GM10248 (cell line): Measurements from ENCODE around the gene FAM114A1.

Experiments used
- CTCF ChIA-PET: fragments of 300-600 bp; sonication (Branson Sonifier 250); formaldehyde crosslinking; extraction: SDS; loops from one replicate; lab custom pipeline; 2021; ENCODE audit warnings: antibody characterized with exemption; lab: Yijun Ruan, JAX
- POLR2A ChIA-PET: fragments of 350-650 bp; sonication (Branson Sonifier 250); formaldehyde crosslinking; extraction: SDS; loops from one replicate; lab custom pipeline; 2020; ENCODE audit warnings: antibody characterized with exemption; lab: Yijun Ruan, JAX
- DNase-seq: peaks from one replicate; pipeline ENCODE4 v3.0.0; 2012; ENCODE audit errors: extremely low spot score
- TF ChIP-seq, protein P1 (sequence below): IDR thresholded peaks from 2 replicates; pipeline ENCODE4 v1.5.1; 2012; ENCODE audit warnings: mild to moderate bottlenecking, low read depth; ENCODE audit errors: extremely low read depth, missing control alignments, control extremely low read depth

The FAM114A1 gene

DNA sequence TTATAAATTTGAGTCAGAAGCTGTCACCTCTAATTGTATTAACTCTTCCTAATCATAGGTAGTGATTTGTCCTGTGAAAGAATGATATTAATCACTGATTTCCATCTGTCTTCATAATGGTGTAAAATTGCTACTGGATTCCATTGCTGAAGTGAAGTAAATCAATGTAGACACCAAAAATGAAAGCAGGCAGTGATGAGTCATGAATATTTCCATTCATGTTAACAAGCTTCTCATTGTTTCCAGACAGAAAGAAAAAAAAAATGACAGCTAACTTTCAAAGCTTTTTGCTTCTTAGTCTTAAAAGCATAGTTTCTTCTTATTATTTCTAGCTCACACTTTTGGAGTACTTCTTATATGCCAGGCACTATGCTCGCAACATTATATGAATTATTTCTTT, 21.5 kb downstream of the FAM114A1 start:
- POLR2A ChIA-PET, result interaction anchor here (0.6 kb wide), 1 partner anchor 1315 kb away, joined by 3 read pairs; no protein-coding TSS in a partner anchor
- TF ChIP-seq, protein P1, sequence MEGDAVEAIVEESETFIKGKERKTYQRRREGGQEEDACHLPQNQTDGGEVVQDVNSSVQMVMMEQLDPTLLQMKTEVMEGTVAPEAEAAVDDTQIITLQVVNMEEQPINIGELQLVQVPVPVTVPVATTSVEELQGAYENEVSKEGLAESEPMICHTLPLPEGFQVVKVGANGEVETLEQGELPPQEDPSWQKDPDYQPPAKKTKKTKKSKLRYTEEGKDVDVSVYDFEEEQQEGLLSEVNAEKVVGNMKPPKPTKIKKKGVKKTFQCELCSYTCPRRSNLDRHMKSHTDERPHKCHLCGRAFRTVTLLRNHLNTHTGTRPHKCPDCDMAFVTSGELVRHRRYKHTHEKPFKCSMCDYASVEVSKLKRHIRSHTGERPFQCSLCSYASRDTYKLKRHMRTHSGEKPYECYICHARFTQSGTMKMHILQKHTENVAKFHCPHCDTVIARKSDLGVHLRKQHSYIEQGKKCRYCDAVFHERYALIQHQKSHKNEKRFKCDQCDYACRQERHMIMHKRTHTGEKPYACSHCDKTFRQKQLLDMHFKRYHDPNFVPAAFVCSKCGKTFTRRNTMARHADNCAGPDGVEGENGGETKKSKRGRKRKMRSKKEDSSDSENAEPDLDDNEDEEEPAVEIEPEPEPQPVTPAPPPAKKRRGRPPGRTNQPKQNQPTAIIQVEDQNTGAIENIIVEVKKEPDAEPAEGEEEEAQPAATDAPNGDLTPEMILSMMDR, result no peak
- DNase-seq, result peak; percentile 69
- CTCF ChIA-PET, result interaction anchor here (1.0 to 4.2 kb wide), 9 partner anchors 13 to 246 kb away, joined by 3 to 24 read pairs (median 5); no protein-coding TSS in a partner anchor

DNA sequence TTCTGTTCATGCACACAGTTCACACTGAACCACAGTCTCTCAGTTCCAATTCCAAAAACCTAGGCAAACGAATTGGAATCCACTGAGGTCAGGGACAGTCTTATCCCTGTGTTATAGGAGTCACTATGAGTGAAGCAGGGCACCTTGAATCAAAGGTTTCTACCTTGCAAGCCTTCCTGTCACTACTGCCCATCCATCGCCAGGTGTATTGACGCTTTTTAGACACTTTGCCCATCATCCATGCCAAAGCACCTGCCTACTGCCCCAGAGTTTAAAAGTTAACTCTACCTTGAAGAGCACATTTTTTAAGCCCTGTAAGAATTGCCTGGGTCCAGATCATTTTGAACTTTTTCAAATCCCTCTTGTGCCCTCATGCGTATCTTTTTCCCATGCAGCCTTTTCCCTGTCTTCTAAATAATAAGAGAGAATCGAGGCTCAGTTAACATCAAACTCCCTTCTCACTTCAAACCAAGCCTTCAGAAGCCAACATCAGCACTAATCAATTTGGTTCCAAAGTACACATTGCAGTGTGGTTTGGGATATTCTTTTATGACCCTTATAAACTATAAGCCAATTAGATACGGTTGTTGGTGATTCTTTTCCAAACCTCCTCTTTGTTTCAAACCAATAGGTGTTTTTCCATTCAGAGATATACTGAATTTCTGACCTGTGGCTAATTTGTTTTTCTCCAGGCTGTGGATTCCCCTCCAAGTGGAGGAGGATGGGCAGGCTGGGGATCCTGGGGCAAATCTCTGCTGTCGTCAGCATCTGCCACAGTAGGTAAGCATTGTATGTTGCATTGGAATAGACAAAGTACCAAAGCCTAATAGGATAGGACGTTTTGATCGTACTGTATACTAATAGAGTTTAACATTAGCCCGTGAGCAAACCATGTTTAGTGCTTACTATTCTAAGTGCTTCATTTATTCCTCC, 23.7 kb downstream of the FAM114A1 start:
- DNase-seq, result no peak
- POLR2A ChIA-PET, result no interaction called here
- TF ChIP-seq, protein P1, result no peak
- CTCF ChIA-PET, result interaction anchor here (0.9 to 4.2 kb wide), 5 partner anchors 10 to 244 kb away, joined by 3 to 24 read pairs (median 5); no protein-coding TSS in a partner anchor

DNA sequence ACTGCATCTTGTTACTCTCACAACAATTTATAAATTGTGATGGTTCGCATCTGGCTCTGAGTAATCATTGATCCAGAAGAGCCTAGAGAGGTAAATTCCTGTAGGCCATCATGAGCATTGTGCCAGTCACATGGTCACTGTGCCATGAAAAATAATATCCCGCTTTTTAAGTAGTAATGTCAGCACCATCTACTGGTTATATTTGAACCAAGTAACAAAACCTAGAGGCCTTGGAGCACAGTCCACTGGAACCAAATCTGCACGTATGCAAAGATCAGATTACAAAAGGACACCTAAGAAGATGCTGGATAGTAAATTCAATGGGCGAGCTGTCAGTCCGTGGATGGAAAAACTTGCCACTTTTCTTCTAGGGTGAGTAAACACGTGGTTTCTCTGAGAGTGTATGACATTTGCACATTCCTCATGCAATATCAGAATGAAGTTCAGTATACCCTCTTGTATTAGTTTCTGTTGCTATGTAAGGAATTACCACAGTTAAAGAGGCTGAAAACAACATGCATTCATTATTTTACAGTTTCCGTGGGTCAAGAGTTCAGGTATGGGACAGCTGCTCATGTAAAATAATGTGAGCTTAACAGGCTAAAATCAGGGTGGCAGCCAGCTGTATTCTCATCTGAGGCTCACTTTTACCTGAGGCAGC, 26.8 kb downstream of the FAM114A1 start:
- POLR2A ChIA-PET, result interaction anchor here (0.6 kb wide), 1 partner anchor 197 kb away, joined by 5 read pairs; no protein-coding TSS in a partner anchor
- TF ChIP-seq, protein P1, result no peak
- CTCF ChIA-PET, result interaction anchor here (1.0 to 1.6 kb wide), 3 partner anchors 18 to 90 kb away, joined by 3 to 5 read pairs (median 3); no protein-coding TSS in a partner anchor
- no peak for DNase-seq

DNA sequence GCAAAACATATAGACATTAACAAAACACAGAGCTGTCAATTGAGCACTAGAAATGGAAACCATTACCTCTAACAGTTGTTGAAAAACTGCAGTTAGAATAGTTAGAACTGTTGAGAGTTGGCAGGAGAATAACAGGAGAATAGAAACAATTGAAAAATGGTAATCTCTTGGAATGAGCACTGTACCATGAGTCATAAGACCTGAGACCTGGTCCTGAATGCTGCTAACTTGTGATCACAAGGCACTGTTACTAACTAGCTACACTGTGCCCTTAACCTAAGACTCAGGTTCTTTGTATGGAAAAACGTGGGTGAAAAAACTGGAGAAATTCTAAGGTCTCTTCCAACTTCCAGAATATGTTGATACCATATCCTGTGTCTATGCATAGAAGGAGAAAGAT, 29.3 kb downstream of the FAM114A1 start:
- TF ChIP-seq, protein P1, result no peak
- CTCF ChIA-PET, result interaction anchor here (0.6 to 1.4 kb wide), 4 partner anchors 9 to 138 kb away, joined by 3 to 4 read pairs (median 3); no protein-coding TSS in a partner anchor
- POLR2A ChIA-PET, result no interaction called here
- no peak for DNase-seq

DNA sequence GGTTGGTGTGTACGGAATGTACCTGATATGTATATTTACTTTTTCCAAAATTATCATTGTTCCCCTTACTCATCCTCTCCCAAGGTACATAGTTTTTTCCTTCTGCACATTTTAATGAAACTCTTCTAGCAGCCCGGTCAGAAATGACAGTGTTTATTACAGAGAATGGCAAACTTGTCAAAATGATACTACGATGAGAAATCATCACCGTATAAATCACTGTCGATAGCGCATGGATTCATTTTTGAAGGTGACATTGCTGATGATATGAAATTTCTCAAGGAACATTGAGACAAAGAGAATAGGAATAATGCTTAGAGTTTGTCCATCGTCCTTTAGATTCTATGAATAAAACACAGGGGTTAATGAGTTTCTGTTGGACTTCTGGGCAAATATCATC, 30.6 kb downstream of the FAM114A1 start:
- ChIA-PET CTCF (no interaction called here), POLR2A (no interaction called here)
- no peak for DNase-seq
- TF ChIP-seq, protein P1, result no peak

DNA sequence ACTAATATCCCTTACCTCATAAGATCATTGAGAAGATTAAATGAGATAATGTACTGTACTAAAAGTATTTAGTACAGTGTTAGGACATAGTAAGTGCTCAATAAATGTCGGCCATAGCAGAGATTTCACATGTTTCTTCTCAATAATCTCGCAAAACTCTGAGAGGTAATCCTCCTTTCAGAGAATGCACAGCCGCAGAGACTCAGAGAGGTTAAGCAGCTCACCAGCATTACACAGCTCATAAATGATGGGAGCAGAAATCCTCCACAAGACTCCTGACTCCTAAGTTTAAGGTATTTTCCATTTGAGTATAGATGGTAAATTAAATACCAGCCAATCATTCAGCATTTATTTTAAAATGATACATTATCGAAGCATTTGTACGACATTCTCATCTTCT, 34.6 kb downstream of the FAM114A1 start:
- DNase-seq, result no peak
- ChIA-PET POLR2A (no interaction called here), CTCF (interaction anchor here (0.9 to 6.3 kb wide), 18 partner anchors 9 to 722 kb away, joined by 3 to 77 read pairs (median 4); partner anchors contain the start of gene TMEM156)
- TF ChIP-seq, protein P1, result no peak
